ENCODE data around the gene DBX1. TPM values are rescaled to one million over a fixed set of nuclear protein-coding genes. Genes with fewer than 3 reads are reported as not detected.

DBX1 gene
- total and polyA plus RNA-seq, 9 donors = not detected

- no peak overlapping the region for H3K27ac ChIP-seq
- 81 to 82% (median 81%) methylated on average over 2 of the region's 2 CpGs for WGBS, 3 donors
- DNase-seq = no peak
- H3K9me3 ChIP-seq = no peaks in the 10 kb centered on the region
- TF ChIP-seq EP300 (IDR thresholded peaks at IDR 0.05) (no peak), POLR2A (IDR thresholded peaks at IDR 0.05) (no peak), CTCF (IDR thresholded peaks at IDR 0.05) (no peak)
- no peaks in the 10 kb centered on the region for H3K27me3 ChIP-seq
- H3K4me1 ChIP-seq (ENCODE audit: insufficient read depth) = no peaks in the 10 kb centered on the region
- intact Hi-C loops (cut with DNase I) = no loop called here
- no peak overlapping the region for H3K4me3 ChIP-seq
- no peaks in the 10 kb centered on the region for H3K36me3 ChIP-seq
Observed at GRCh38 chr11:20194470-20194869, 34.2 kb upstream of the DBX1 start.

- no peaks in the 10 kb centered on the region for H3K9me3 ChIP-seq
- no peaks in the 10 kb centered on the region for H3K36me3 ChIP-seq
- DNase-seq = no peak
- H3K4me1 ChIP-seq (ENCODE audit: insufficient read depth) = no peaks in the 10 kb centered on the region
- TF ChIP-seq EP300 (IDR thresholded peaks at IDR 0.05) = no peak
- no peak for TF ChIP-seq POLR2A (IDR thresholded peaks at IDR 0.05)
- WGBS, 3 donors = 54 to 65% (median 57%) methylated on average over 3 of the region's 3 CpGs
- no peak overlapping the region for H3K4me3 ChIP-seq
- intact Hi-C loops (cut with DNase I) = no loop called here
- no peak overlapping the region for H3K27ac ChIP-seq
- no peaks in the 10 kb centered on the region for H3K27me3 ChIP-seq
Observed at GRCh38 chr11:20193307-20193706, 33.0 kb upstream of the DBX1 start.

- no peak for TF ChIP-seq CTCF (IDR thresholded peaks at IDR 0.05)
- no peak for TF ChIP-seq EP300 (IDR thresholded peaks at IDR 0.05)
- TF ChIP-seq POLR2A (IDR thresholded peaks at IDR 0.05) = no peak
Observed at GRCh38 chr11:20192641-20193040, 32.4 kb upstream of the DBX1 start.

GRCh38 chr11:20192151-20192550 lies 31.9 kb upstream of the DBX1 start:
- Histone ChIP-seq H3K27me3 (no peaks in the 10 kb centered on the region), H3K4me1 (ENCODE audit: insufficient read depth) (no peaks in the 10 kb centered on the region), H3K4me3 (no peak overlapping the region), H3K9me3 (no peaks in the 10 kb centered on the region), H3K36me3 (no peaks in the 10 kb centered on the region), H3K27ac (no peak overlapping the region)
- intact Hi-C loops (cut with DNase I) = no loop called here
- no peak for DNase-seq
- WGBS, 3 donors = 51 to 73% (median 69%) methylated on average over 2 of the region's 2 CpGs
- no peak for TF ChIP-seq CTCF (IDR thresholded peaks at IDR 0.05)
- TF ChIP-seq POLR2A (IDR thresholded peaks at IDR 0.05) = no peak
- no peak for TF ChIP-seq EP300 (IDR thresholded peaks at IDR 0.05)

More at GRCh38 chr11:20192641-20193040, 32.4 kb upstream of the DBX1 start:
- DNase-seq = no peak
- Histone ChIP-seq H3K27ac (no peak overlapping the region), H3K36me3 (no peaks in the 10 kb centered on the region), H3K4me3 (no peak overlapping the region), H3K27me3 (no peaks in the 10 kb centered on the region), H3K9me3 (no peaks in the 10 kb centered on the region), H3K4me1 (ENCODE audit: insufficient read depth) (no peaks in the 10 kb centered on the region)
- intact Hi-C loops (cut with DNase I) = no loop called here

- WGBS, 3 donors = 87 to 100% (median 87%) methylated on average over 2 of the region's 2 CpGs
- no peaks in the 10 kb centered on the region for H3K9me3 ChIP-seq
- no peak overlapping the region for H3K4me3 ChIP-seq
- H3K4me1 ChIP-seq (ENCODE audit: insufficient read depth) = no peaks in the 10 kb centered on the region
- no peaks in the 10 kb centered on the region for H3K36me3 ChIP-seq
- TF ChIP-seq EP300 (IDR thresholded peaks at IDR 0.05) (no peak), CTCF (IDR thresholded peaks at IDR 0.05) (no peak), POLR2A (IDR thresholded peaks at IDR 0.05) (no peak)
- intact Hi-C loops (cut with DNase I) = no loop called here
- DNase-seq = no peak
- no peak overlapping the region for H3K27ac ChIP-seq
- no peaks in the 10 kb centered on the region for H3K27me3 ChIP-seq
Observed at GRCh38 chr11:20178976-20179375, 18.7 kb upstream of the DBX1 start.

Data from ovary (tissue), 9 donors.